ENCODE results near the gene LDHD. TPM values are rescaled to one million over a fixed set of nuclear protein-coding genes. Genes with fewer than 3 reads are reported as not detected.

LDHD gene
- total and polyA plus RNA-seq, 2 experiments from 2014 or later, result 12.7 to 21.9 TPM

GRCh38 chr16:75111961-75112733 is 4.4 kb downstream of the LDHD start:
- 85% methylated on average over 26 of the region's 26 CpGs for WGBS (ENCODE audit: low lambda C conversion rate, missing lambda C conversion rate)
- Histone ChIP-seq H4K20me1 (ENCODE audit: insufficient read depth, poor library complexity, severe bottlenecking) (no peaks in the 10 kb centered on the region), H3K9me2 (replicated peaks; ENCODE audit: insufficient read depth) (no peaks in the 10 kb centered on the region), H3K9me3 (ENCODE audit: low read depth) (no peaks in the 10 kb centered on the region), H3K4me1 (ENCODE audit: insufficient read depth) (peaks cover 27% of the 10 kb centered on the region), H3K79me2 (no peaks in the 10 kb centered on the region), H3K36me3 (replicated peaks; ENCODE audit: insufficient read depth, low read depth) (no peaks in the 10 kb centered on the region), H3K27ac (no peak overlapping the region), H3K4me2 (no peak overlapping the region), H3K27me3 (no peaks in the 10 kb centered on the region), H2AFZ (no peak overlapping the region), H3K4me3 (no peak overlapping the region)
- DNase-seq (ENCODE audit: low spot score), result no peak
- no peak for TF ChIP-seq CTCF (IDR thresholded peaks at IDR 0.05; ENCODE audit: poor library complexity)
- TF ChIP-seq EZH2 (IDR thresholded peaks at IDR 0.05; ENCODE audit: borderline replicate concordance), result no peak
- TF ChIP-seq EZH2phosphoT487 (IDR thresholded peaks at IDR 0.05; ENCODE audit: low read depth, severe bottlenecking, unreplicated experiment), result no peak

GRCh38 chr16:75111514-75111940 is 5.1 kb downstream of the LDHD start:
- Histone ChIP-seq H3K4me1 (ENCODE audit: insufficient read depth) (peaks cover 31% of the 10 kb centered on the region), H3K9me3 (ENCODE audit: low read depth) (no peaks in the 10 kb centered on the region), H3K27me3 (no peaks in the 10 kb centered on the region), H3K4me3 (no peak overlapping the region), H3K27ac (peak overlapping the region; percentile 11), H4K20me1 (ENCODE audit: insufficient read depth, poor library complexity, severe bottlenecking) (no peaks in the 10 kb centered on the region), H3K79me2 (no peaks in the 10 kb centered on the region), H2AFZ (no peak overlapping the region), H3K9me2 (replicated peaks; ENCODE audit: insufficient read depth) (no peaks in the 10 kb centered on the region), H3K4me2 (peak overlapping the region; percentile 65), H3K36me3 (replicated peaks; ENCODE audit: insufficient read depth, low read depth) (no peaks in the 10 kb centered on the region)
- TF ChIP-seq CTCF (IDR thresholded peaks at IDR 0.05; ENCODE audit: poor library complexity), result no peak
- 61% methylated on average over 7 of the region's 7 CpGs for WGBS (ENCODE audit: low lambda C conversion rate, missing lambda C conversion rate)
- no peak for DNase-seq (ENCODE audit: low spot score)

- TF ChIP-seq CTCF (IDR thresholded peaks at IDR 0.05; ENCODE audit: poor library complexity) (peak; percentile 87), EZH2 (IDR thresholded peaks at IDR 0.05; ENCODE audit: borderline replicate concordance) (no peak)
- no peak overlapping the region for H2AFZ ChIP-seq
These were observed 5.7 kb downstream of the LDHD start for GRCh38 chr16:75110637-75111513.

More at GRCh38 chr16:75110637-75111513, 5.7 kb downstream of the LDHD start:
- H3K4me2 ChIP-seq, result peak overlapping the region; percentile 65
- H3K9me3 ChIP-seq (ENCODE audit: low read depth), result no peaks in the 10 kb centered on the region
- peaks cover 36% of the 10 kb centered on the region for H3K4me1 ChIP-seq (ENCODE audit: insufficient read depth)
- no peak overlapping the region for H3K4me3 ChIP-seq
- H3K27ac ChIP-seq, result peak overlapping the region; percentile 36
- no peaks in the 10 kb centered on the region for H3K27me3 ChIP-seq
- H4K20me1 ChIP-seq (ENCODE audit: insufficient read depth, poor library complexity, severe bottlenecking), result no peaks in the 10 kb centered on the region
- 23% methylated on average over 28 of the region's 28 CpGs for WGBS (ENCODE audit: low lambda C conversion rate, missing lambda C conversion rate)
- no peaks in the 10 kb centered on the region for H3K79me2 ChIP-seq
- H3K9me2 ChIP-seq (replicated peaks; ENCODE audit: insufficient read depth), result no peaks in the 10 kb centered on the region
- DNase-seq (ENCODE audit: low spot score), result peak; percentile 94
- no peaks in the 10 kb centered on the region for H3K36me3 ChIP-seq (replicated peaks; ENCODE audit: insufficient read depth, low read depth)

Measured in hepatocyte (in vitro differentiated cells).